ENCODE results near the gene SRD5A3.

SRD5A3 gene

DNA sequence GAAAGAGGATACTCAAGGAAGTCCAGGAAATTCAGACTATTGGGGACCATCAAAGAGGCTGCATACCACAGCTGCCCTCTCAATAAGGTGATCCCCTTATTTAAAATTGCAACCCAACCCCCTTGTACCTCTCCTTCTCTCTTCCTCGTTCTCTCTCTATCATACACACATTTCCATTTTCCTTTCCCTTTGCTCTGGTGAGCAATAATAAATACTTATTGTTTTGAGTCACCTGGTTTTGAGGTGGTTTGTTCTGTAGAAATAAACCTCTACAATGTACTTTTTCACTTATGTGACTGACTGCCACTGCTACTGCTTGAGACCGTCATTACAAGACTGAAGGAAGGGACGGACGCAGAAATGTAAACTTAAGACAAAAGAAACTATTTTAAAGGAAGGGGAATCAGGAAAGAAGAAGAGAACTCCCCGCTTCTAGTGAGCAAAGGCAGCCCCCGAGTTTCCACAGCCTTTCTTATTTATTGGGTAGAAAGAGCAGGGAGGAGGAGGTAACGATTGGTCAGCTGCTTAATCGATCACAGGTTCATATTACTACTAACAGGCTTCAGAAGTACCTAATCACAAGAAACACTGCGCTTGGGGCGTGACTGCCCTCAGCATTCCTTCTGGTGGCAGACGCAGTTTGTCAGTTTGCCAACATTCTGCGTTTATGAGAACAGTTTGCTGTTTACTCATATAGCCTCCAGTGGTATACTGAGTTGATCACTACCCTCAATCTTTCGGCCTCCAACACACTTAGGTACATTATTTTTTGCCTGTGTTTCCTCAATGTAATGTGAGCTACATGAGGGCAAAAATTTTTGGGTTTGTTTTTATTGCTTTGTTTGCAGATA is 32.8 kb downstream of the SRD5A3 start:
- no peak for DNase-seq

DNA sequence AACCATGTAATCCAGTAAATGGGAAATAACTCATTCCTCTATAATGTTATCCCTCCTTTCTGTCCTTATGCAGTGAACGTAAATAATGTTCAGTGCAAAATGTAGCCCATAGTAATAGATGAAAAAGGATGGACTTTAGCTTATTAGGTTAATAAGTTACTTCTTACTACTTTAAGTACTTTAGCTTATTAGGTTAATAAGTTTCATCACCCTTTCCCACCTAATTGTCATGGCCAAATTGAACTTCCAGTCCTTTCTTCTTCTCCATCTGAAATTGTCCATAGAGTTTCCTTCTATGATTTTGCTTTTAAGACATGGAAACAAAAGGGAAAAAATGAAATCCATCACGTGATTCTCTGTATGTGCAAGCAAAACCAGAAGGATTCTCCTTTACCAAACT is 34.5 kb downstream of the SRD5A3 start:
- no peak for DNase-seq

DNA sequence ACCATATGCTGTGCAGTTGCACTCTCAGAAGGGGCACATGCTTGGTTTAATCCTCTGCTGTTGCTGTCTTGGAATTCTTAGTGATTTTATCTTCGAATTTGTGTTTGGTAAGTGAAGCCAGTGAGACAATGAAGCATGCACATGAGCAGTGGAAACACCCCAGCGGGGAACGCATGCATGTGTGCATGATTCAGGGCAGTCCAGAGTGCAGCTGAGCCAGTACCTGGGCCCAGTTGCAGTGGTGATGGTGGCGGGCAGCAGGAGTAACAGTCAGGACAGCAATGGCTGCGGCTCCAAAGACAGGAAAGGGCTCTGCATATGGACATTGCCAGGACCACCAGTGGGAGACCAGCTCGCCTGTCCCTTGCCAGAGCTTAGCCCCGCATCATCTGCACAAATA is 35.5 kb downstream of the SRD5A3 start:
- DNase-seq = no peak

DNA sequence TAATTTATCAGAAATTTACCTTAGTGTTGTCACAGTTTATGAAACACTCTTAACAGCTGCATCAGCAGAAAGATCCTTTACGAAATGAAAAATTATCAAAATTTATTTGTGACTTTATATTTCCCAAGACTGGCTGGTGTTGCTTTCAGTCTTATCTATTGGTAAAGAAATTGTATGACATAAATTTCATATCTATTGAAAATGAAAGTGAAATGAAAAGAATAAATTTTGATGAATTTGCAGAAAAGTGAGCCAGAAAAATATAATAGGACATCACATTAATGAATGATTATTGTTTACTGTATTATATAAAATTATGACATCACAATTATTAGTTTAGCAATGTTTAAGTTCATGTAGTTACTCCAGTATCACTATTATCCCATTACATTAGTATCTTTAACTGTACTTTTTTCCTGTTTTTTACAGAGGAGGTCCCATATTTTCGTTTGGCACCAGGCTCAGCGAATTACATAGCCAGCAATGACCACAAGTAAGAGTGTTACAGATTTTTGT is 36.5 kb downstream of the SRD5A3 start:
- DNase-seq = no peak

DNA sequence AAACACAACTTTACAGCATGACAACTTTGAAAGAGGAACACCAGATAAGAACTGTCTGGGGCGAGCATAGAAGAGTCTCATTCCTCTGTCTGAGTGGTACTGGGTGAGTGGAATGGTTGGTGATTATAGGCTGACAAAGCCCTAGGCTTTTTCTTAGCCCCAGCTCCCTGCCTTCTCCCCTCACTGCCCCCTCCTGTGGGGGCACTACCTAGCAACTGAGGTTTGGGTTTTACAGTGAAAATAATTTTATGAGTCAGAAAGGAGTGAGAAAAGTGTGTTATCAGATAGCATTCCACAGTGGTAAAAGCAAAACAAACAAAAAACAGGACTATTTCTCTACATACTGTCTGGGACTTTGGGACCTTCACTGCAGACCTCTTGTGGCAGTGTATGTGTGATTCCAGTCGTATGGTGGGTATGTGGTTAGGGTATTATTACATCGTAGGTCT is 39.2 kb downstream of the SRD5A3 start:
- no peak for DNase-seq

DNA sequence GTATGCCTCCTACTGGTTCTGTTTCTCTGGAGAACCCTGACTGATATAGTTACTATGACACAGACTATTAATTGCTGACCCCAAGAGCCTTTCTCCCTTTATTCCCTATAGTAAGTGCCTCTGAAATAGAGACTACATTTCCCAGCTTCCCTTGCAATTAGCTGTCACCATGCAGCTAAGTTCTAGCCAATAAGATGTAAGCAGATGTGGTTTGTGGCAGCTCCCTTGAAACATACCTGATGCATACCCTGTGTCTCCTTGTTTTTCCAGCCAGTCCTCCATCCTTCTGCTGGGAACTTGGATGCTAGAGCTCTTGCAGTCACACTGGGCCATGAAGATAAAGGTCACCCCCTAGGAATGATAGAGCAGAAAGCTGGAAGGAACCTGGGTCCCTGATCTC is 40.0 kb downstream of the SRD5A3 start:
- DNase-seq = no peak

DNA sequence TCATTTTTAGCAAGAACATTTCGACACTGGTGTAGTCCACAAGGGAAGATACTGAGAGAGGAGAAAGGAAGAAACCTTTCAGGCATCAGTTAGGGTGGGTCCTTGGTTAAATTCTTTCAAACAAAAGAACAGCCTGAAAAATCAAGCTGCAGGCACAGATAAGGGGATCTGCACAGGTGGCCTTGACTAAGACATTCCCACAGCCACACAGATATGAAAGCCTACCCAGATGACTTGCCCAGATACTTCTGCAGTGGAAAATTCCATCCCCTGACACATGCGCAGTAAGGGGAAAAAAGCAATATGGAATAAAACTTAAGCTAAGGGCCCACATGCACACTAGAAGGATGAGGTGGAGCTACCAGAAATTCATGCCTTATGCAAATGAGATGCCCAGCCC is 40.8 kb downstream of the SRD5A3 start:
- no peak for DNase-seq

DNA sequence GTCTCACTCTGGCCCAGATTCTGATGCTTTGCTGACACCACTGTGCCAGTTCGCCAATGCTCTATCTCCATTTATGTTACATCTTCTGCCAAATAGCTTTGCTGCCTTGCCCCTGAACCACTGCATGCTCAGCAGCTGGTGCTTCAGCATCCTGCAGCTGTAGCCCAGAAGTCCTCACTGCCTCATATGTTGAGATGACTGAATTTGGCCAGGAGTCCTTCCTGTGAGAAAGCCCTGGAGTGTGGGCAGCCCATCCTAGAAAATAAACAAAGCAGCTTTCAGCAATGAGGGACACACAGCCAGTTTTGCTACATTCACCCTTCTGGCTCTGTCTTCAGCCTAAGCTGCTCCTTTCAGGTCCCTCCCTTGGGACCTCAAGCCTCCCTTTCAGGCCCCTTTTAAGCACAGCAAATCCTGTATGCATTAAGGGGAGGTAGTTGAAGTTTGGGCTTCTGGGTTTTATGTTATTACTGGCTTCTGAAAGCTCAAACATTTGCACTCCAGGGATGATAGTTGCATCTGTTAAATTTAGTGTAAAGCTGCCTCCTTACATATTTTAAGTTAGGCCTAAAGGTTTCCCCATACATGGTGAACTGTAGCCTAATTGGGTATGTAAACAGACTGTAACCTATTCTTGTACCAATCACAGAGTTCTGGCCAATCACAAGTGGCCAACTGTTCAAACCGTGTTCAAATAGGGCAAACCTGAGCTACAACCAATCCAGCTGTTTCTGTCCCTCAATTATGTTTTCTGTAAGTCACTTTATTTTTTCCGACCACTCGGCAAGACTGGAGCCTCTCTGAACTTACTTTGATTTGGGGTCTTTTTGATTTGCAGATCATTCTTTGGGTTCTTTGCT is 47.6 kb downstream of the SRD5A3 start:
- DNase-seq = no peak

DNA sequence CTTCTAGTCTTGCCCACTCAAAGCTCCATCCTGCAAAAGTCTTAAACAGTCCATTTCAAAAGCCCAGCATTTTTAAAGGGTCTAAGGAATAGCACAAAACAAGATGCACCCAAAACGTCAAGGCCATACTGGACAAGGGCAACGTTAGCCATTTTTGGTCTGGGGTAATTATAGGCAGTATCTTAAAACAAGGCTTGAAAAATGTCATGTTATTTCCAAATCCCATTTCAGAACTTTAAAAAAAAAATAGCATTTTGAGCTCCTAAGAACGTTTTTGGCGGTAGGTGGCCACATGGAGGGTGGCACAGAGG is 49.1 kb downstream of the SRD5A3 start:
- no peak for DNase-seq

DNA sequence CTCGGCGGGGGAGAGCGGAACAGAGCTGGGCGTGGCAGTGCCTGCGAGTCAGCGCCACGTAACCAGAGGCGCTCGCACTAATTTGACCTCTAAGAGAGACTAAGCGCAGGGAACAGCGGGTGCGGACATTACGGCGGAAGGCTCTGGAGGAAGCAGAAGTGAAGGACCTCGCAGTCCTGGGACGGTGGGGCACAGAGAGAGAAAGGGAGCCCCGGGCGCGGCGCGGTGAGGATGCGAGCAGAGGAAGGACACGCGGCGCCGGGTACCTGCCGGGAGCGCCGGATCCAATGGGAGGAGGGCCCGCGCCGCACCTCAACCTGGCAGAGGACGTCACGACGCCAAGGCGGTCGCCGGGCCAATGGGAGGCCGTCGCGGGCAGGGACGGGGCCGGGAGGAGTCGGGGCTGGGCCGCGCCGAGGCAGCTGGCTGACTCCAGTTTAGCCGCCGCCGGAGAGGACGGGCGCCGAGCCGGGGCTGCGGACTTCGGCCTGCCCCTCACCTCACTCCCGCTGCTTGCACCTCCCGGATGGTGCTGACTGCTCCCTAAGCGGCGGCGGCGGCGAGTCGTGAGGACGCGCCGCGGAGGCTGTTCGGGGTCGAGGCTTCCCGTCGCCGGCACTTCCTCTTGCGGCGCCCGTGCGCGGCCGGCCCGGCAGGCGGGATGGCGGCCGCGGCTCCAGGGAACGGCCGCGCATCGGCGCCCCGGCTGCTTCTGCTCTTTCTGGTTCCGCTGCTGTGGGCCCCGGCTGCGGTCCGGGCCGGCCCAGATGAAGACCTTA is 49.7 kb downstream of the SRD5A3 start, which contains the start of gene TMEM165:
TMEM165 (plus strand) TSS at position 429 of the 779 bp plus-strand sequence; CDS start at position 662, 233 bp downstream.
- DNase-seq = peak; percentile 88

DNA sequence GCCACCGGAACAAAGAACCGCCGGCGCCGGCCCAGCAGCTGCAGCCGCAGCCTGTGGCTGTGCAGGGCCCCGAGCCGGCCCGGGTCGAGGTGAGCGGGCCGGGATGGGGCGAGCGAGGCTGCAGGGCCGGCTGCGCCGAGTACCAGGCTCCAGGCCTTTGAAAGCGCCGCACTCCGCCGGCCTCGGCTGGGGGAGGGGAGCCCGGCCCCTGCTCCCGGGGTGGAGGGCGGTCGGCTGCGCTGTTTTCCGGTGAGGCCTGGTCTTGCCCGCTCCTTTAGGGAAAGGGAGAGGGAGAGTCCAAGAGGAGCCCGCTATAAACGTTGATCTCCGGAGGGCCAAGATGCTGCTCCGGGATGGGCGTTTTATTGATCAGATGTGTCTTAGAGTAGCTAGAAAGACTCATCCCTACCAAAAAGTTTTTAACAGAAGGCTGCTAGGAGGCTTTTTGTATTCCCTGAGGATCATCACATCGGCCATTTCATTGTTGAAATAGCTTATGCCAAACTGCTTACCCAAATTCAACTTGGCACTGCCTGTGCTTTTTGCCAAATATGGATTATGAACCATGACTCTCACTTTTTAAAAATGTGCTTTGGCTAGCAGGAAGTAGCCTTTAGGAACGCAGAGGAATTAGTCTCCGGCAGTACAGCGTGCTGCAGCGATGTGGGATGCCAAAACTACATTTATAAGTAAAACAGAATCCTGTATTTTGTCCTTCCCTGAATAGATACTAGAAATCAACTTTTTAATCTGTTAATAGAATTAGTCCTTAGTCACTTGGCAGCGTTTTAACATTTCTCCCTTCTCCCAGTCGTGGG is 50.5 kb downstream of the SRD5A3 start:
- peak; percentile 30 for DNase-seq

DNA sequence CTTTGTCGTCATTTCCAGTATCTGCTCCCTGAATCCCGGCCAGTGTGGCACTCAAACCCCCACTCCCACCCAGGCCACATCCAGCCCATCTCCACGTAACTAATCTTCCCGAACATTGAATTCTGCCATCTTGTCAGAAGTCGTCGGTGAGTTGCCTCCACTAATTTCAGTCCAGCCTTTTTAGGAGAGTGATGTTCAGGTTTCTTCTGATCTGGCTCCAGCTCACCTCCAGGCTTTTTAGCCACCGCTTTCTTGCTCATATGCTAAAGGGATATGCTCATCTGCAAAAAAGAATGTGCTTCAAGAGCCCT is 51.0 kb downstream of the SRD5A3 start:
- DNase-seq = no peak

DNA sequence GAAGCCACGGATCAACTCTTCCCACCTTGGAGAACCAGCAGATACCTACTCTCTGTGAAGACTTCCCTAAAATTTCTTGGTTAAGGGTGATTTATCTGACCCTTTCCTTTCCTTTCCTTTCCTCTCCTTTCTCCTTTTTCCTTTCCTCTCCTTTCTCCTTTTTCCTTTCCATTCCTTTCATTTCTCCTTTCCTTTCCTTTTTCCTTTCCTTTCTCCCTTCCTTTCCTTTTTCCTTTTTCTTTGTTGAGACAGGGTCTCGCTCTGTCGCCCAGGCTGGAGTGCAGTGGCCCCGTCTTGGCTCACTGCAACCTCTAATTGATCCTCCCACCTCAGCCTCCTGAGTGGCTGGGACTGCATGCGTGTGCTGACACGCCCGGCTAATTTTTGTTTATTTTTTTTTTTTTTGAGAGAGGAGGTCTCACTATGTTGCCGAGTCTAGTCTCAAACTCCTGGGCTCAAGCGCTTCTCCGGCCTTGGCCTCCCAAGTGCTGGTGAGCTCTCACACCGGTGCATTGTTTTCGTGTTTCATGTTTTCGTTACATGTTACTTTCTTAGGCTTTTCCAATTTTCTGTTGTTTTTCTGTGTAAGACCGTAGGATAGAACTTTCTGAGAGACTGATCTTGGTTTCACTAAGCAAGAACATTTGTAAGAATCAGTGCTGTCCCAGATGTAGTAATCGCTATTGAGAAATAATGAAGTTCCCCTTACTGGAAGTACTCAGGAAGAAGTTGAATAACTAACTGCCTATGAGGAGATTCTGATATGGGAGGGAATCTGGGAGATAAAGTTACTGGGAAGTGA is 51.7 kb downstream of the SRD5A3 start:
- no peak for DNase-seq

DNA sequence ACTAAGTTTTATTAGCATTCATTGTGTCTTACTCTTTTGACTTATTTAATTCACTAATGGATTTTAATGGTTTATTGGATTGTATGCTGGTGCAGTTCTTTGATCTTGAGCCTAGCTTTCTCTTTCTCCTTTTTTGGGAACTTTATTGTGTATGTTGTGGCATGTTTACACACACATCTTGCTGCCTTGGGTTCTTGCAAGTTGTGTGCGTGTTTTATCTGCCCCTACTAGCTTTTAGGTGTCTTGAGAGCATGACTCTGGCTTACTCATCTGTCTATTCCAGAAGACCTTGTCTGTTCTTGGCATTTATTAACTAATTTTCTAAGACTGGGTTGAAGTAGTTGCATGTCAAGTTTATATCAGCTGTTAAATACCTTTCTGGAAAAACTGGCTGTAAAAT is 52.4 kb downstream of the SRD5A3 start:
- DNase-seq = no peak

DNA sequence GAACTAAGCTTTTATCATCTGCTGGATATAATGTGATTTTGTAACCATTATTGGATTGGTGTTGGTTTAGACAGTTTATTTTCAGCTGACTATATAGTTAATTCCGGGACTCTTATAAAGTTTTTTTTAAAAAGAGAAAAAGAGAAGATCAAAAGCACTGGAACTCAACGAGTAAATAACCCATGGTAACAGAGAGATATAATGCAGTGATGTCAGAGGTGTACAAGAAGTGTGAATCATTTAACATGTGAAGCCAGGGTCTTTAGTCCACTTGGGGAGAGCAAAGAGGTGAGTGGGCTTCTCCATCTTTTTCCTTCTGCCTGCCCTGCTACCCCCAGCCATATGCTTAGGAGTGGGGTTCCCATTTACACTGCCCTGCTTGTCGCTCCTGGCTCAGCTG is 52.9 kb downstream of the SRD5A3 start:
- no peak for DNase-seq

DNA sequence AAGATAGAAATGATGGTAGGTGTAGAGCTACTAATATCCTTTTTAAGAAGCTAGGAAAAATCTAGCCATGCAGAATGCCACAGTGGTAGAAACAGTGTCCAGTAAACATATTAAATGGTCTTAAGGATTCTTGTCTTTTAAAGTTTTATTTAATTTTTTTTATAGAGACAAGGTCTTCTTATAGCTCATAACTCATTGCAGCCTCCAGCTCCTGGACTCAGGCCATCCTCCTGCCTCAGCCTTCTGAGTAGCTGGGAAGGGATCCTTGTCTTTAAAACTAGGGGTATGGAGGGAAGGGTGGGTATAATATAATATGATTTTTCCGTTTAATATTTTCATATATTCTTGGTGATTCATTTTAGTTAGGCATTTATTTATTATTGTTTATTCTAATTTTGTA is 53.5 kb downstream of the SRD5A3 start:
- DNase-seq = no peak

DNA sequence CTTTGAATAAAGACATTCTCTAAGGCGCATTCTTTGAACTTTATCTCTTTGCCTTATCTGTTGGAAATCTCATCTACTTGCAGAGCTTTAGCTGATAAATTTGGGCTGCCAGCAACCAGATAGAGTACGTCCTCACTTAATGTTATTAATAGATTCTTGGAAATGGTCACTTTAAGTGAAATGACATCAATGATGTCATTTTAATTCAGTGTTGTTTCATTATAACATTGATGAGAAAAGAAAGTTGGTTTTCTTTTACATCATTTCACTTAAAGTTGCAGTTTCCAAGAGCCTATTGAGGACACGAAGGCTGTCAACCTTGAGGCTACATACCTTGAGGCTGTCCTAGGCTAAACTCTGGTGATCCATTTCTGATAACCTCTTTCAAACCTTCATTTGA is 59.0 kb downstream of the SRD5A3 start:
- no peak for DNase-seq

DNA sequence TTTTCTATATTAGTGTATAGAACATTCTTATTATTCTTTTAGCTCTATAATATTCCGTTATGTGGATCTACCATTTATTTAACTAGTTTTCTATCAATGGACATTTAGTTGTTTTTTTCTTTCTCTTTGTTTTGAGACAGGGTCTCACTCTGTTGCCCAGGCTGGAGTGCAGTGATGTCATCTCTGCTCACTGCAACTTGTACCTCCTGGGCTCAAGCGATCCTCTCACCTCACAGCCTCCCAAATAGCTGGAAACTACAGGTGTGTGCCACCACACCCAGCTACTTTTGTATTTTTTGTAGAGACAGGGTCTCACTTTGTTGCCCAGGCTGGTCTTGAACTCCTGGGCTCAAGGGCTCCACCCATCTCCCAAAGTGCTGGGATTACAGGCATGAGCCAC is 60.5 kb downstream of the SRD5A3 start:
- no peak for DNase-seq

DNA sequence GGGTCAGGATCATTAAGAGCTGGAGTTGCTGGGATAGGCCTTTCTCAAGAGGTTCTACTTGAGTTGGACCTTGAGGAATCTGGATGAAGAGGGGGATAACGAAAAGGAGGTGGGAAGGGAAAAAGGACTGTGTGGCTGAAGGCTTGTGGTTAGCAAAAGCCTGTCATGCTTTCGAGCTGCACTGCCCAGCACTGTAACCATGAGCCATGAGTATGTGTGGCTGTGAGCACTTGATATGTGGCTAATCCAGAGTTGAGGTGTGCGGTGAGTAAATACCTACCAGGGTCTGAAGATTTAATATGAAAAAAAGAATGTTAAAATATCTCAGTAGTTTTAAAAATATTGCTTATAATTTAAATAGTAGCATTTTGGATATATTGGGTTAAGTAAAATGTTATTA is 61.1 kb downstream of the SRD5A3 start:
- DNase-seq = no peak

DNA sequence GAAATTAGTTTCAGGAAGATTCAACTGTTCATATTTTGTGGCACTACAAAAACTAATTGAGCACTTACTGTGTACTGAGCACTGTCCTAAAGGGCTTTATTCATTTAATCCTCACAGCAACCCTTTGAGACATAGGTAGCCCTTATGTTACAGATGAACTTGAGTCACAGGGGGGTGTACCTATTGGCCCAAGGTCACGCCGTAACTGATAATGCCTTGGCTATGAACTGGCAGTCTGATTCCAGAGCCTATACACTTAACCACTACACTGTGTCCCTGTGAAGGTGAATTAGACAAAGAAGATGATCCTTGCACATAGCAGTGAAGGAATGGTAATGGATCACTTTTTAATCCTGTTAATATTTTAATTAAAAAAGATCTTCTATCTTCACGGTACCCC is 61.7 kb downstream of the SRD5A3 start:
- no peak for DNase-seq

DNA sequence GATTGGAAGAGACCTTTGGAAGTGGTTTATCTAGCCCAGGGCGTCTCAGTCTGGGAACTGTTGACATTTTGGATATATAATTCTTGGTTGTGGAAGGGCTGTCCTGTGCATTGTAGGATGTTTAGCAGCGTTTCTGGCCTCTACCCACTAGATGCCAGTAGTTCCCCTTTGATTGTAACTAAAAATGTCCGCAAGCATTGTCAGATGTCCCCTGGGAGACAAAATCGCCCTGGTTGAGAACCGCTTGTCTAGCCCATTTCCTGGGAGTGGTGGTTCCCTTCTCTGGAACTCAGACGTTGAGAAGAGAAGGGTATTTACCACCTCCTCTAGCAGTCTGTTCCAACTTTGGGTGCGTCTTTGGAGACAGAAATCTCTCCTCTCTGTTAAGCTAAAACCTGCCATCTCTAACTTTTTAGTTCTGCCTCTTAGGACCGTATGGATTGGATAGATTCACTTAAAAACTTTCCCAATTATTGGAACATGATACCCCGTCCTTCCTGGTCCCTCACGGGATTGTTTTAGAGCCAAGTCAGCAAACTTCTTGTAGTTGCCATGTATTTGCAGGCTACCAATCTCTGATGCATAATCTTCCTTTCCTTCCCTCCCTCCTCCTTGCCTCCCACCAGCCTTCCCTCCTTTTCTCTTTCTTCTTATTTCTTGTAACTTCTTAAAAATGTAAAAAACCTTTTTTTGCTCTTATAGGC is 63.6 kb downstream of the SRD5A3 start:
- DNase-seq = no peak
